ENCODE data around the gene FARP1.

Gene FARP1

DNA sequence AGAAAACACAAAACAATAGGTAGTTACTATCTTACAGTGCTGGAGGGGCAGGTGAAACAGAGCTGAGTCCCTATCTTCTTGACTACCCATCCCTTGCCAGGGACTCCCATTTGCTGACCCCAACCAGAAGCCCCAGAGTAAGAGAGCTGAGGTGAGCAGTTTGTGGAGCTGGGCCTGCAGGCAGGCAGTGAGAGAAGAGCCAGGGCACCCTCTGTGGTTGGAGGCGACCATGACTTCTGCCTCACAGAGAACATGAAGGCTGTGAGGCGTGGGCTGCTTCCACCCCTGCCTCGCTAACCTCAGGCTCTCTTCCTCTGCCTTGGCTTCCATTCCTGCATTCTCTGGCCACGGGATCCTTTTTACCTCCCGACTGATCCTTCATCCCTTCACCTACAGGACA is 81.7 kb downstream of the FARP1 start:
- Histone ChIP-seq H3K4me3 (ENCODE audit: low read length) (no peak overlapping the region), H3K36me3 (ENCODE audit: control insufficient read depth, low read length) (no peaks in the 10 kb centered on the region), H3K27me3 (ENCODE audit: control insufficient read depth, low read length) (no peaks in the 10 kb centered on the region), H3K4me2 (ENCODE audit: low read length) (no peak overlapping the region), H3F3A (ENCODE audit: control insufficient read depth, insufficient read depth) (no peaks in the 10 kb centered on the region), H3K4me1 (ENCODE audit: control insufficient read depth, low read length) (no peaks in the 10 kb centered on the region), H3K79me2 (ENCODE audit: control insufficient read depth, low read length) (no peaks in the 10 kb centered on the region), H4K20me1 (ENCODE audit: control insufficient read depth, insufficient read depth, low read depth, low read length) (no peaks in the 10 kb centered on the region), H3K9me2 (replicated peaks; ENCODE audit: control insufficient read depth, low read length) (no peaks in the 10 kb centered on the region), H3K9me3 (ENCODE audit: control insufficient read depth, insufficient read depth, low read length) (no peaks in the 10 kb centered on the region), H3K27ac (ENCODE audit: low read depth, low read length) (no peak overlapping the region)
- TF ChIP-seq, protein P1, sequence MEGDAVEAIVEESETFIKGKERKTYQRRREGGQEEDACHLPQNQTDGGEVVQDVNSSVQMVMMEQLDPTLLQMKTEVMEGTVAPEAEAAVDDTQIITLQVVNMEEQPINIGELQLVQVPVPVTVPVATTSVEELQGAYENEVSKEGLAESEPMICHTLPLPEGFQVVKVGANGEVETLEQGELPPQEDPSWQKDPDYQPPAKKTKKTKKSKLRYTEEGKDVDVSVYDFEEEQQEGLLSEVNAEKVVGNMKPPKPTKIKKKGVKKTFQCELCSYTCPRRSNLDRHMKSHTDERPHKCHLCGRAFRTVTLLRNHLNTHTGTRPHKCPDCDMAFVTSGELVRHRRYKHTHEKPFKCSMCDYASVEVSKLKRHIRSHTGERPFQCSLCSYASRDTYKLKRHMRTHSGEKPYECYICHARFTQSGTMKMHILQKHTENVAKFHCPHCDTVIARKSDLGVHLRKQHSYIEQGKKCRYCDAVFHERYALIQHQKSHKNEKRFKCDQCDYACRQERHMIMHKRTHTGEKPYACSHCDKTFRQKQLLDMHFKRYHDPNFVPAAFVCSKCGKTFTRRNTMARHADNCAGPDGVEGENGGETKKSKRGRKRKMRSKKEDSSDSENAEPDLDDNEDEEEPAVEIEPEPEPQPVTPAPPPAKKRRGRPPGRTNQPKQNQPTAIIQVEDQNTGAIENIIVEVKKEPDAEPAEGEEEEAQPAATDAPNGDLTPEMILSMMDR (IDR thresholded peaks at IDR 0.05; ENCODE audit: low read depth, low read length, poor library complexity, severe bottlenecking): no peak
- TF ChIP-seq EZH2phosphoT487 (IDR thresholded peaks at IDR 0.05; ENCODE audit: borderline replicate concordance, low read length): no peak

DNA sequence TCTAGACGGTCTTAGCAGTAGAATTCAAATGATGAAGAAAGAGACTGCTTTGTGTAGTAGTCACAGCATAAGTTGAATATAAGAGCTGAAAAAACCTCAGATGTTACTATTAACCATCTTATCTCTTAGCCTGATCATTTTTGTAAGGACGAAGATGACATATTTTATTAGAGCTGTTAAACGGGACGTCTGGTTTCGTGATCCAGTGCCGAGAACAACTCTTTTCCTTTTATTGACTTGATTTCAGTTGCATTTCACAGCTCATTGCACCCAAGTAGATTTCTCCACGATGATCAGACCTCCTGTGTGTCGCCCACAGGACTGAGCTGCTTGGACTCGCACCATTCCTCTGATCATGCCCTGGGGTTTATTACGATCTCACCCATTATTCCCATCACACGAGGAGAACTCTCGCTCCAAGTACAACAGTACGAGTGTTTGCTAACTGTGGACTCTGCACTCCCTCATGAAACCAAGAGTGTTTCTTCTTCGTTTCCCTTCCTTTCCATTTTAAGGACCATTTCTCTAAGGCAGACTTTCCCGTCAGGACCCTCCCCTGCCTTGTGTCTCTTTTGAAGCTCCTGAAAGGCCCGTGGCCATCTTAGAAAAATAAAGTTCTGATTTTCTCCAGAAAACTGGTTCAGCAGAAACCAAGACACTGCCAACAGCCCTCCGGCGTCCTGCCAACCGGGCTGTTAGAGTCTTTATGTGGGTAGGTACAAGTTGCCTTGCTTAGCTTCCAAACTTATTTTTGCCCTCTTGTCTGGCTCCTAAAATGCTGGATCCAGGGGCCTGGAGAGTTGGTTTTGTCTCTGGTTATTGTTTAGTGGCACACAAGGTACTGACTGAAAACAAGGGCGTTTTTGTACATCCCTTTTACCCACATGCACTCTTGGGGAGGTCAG is 82.4 kb downstream of the FARP1 start:
- no peaks in the 10 kb centered on the region for H3K9me2 ChIP-seq (replicated peaks; ENCODE audit: control insufficient read depth, low read length)
- no peaks in the 10 kb centered on the region for H3K4me1 ChIP-seq (ENCODE audit: control insufficient read depth, low read length)
- no peaks in the 10 kb centered on the region for H4K20me1 ChIP-seq (ENCODE audit: control insufficient read depth, insufficient read depth, low read depth, low read length)
- no peaks in the 10 kb centered on the region for H3K36me3 ChIP-seq (ENCODE audit: control insufficient read depth, low read length)
- H3K79me2 ChIP-seq (ENCODE audit: control insufficient read depth, low read length): no peaks in the 10 kb centered on the region
- no peak overlapping the region for H3K27ac ChIP-seq (ENCODE audit: low read depth, low read length)
- H3K27me3 ChIP-seq (ENCODE audit: control insufficient read depth, low read length): no peaks in the 10 kb centered on the region
- H3K9me3 ChIP-seq (ENCODE audit: control insufficient read depth, insufficient read depth, low read length): no peaks in the 10 kb centered on the region
- no peaks in the 10 kb centered on the region for H3F3A ChIP-seq (ENCODE audit: control insufficient read depth, insufficient read depth)
- TF ChIP-seq, protein P1 (IDR thresholded peaks at IDR 0.05; ENCODE audit: low read depth, low read length, poor library complexity, severe bottlenecking): no peak
- no peak for TF ChIP-seq EZH2phosphoT487 (IDR thresholded peaks at IDR 0.05; ENCODE audit: borderline replicate concordance, low read length)
- H3K4me2 ChIP-seq (ENCODE audit: low read length): no peak overlapping the region
- no peak overlapping the region for H3K4me3 ChIP-seq (ENCODE audit: low read length)

DNA sequence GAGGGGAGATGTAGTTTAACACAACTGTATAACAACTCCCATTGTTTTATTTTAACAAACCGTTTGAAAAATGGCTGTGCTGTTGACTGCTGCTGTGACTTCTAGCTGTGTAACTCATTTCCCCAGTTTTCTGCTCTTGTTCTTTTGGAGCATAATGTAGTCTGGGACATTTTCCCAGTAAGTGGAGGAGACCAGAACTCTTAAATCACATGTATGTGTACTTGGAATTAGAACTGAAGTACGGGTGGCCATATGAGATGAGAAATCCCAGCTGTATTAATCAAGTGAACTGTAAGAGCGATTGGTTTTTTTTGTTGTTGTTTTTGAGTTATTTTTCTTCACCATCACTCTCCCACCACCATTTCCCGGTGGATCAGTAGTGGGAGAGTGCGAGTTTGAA is 83.6 kb downstream of the FARP1 start:
- Histone ChIP-seq H4K20me1 (ENCODE audit: control insufficient read depth, insufficient read depth, low read depth, low read length) (no peaks in the 10 kb centered on the region), H3K79me2 (ENCODE audit: control insufficient read depth, low read length) (no peaks in the 10 kb centered on the region), H3K4me2 (ENCODE audit: low read length) (no peak overlapping the region), H3F3A (ENCODE audit: control insufficient read depth, insufficient read depth) (no peaks in the 10 kb centered on the region), H3K27ac (ENCODE audit: low read depth, low read length) (no peak overlapping the region), H3K9me3 (ENCODE audit: control insufficient read depth, insufficient read depth, low read length) (no peaks in the 10 kb centered on the region), H3K9me2 (replicated peaks; ENCODE audit: control insufficient read depth, low read length) (no peaks in the 10 kb centered on the region), H3K4me3 (ENCODE audit: low read length) (no peak overlapping the region), H3K27me3 (ENCODE audit: control insufficient read depth, low read length) (no peaks in the 10 kb centered on the region), H3K36me3 (ENCODE audit: control insufficient read depth, low read length) (no peaks in the 10 kb centered on the region), H3K4me1 (ENCODE audit: control insufficient read depth, low read length) (no peaks in the 10 kb centered on the region)
- TF ChIP-seq EZH2phosphoT487 (IDR thresholded peaks at IDR 0.05; ENCODE audit: borderline replicate concordance, low read length): no peak
- TF ChIP-seq, protein P1 (IDR thresholded peaks at IDR 0.05; ENCODE audit: low read depth, low read length, poor library complexity, severe bottlenecking): no peak

All from DOHH2 (cell line).